Measurements from ENCODE around the gene AADACL2.
A peak's percentile ranks its signal among the peaks of the same experiment; 100 is the strongest.
"Not testable (repeated sequence)": the region's sequence is repeated elsewhere in the genome, so short reads cannot be mapped to it uniquely, and the experiment has no call there.

AADACL2 gene, protein sequence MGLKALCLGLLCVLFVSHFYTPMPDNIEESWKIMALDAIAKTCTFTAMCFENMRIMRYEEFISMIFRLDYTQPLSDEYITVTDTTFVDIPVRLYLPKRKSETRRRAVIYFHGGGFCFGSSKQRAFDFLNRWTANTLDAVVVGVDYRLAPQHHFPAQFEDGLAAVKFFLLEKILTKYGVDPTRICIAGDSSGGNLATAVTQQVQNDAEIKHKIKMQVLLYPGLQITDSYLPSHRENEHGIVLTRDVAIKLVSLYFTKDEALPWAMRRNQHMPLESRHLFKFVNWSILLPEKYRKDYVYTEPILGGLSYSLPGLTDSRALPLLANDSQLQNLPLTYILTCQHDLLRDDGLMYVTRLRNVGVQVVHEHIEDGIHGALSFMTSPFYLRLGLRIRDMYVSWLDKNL

DNA sequence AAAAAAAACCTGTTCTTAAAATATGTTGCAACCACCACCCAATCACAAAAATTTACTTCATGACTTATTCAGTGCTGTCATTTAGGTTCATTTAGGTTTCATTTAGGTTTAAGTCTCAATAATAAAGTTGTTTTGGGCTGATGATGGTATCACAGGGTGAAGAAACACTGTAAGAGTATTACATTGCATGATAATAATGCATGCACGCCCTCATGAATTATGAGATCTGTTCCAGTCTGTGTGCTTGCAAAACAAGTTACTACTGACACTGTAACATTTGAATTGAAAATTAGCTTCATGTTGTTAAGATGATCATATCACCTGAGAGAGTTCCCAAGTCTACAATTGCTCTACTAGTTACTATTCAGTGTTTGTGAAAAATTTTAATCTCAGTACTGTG, at the start of gene AADACL2:
AADACL2 (plus strand) TSS at position 315 of the 400 bp plus-strand sequence. CDS start 109 bp downstream, outside the sequence.
- no peak for DNase-seq

DNA sequence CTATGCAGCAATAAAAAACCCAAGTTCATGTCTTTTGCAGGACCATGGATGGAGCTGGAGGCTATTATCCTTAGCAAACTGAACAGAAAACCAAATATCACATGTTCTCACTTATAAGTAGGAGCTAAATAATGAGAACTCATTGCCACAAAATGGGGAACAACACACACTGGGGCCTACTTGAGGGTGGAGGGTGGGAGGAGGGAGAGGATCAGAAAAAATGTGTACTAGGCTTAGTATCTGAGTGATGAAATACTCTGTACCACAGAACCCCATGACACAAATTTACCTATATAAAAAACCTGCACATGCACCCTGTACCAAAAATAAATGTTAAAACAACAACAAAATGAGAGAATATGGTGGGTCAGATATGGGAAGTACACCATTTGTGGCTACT, 49.6 kb upstream of the AADACL2 start:
- DNase-seq = no peak

DNA sequence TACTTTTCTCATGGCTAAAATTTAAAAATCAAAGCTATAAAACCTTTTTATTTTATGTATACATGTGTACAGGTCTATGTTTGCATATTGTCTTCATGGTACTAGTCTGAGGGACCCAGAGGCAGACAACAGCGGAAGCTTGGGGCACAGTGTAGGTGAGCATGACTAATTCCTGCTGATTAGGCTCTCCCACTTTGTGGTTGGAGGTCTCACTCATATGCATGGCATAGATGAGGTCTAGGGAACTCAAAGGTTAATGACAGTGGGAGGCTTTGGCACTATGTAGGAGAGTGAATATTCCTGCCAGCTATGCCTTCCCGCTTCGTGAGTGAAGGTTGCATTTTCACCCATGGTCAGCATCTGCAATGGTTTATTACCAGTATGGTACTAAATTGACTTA, 47.5 kb upstream of the AADACL2 start:
- peak; percentile 59 for DNase-seq

- no peak for DNase-seq
Measured at GRCh38 chr3:151687076-151687475, 46.7 kb upstream of the AADACL2 start.

- DNase-seq = no peak
Measured at GRCh38 chr3:151688571-151688970, 45.2 kb upstream of the AADACL2 start.

GRCh38 chr3:151690645-151691044, 43.1 kb upstream of the AADACL2 start:
- DNase-seq = no peak

DNA sequence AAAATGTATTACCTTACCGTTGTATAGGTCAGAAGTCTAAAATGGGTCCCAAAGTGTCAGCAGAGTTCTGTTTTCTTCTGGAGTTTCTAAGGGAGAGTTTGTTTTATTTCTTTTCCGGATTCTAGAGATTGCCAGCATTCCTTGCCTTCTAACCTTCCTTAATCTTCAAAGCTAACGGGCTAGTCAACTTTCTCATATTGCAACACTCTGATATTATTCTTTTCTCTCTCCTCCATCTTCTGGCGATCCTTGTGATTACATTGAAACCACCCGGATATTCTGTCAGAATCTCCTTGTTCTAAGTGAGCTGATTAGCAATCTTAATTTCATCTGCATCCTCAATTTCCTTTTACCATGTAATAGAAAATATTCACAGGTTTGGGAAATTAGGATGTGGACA, 36.2 kb upstream of the AADACL2 start:
- DNase-seq = peak; percentile 77

DNA sequence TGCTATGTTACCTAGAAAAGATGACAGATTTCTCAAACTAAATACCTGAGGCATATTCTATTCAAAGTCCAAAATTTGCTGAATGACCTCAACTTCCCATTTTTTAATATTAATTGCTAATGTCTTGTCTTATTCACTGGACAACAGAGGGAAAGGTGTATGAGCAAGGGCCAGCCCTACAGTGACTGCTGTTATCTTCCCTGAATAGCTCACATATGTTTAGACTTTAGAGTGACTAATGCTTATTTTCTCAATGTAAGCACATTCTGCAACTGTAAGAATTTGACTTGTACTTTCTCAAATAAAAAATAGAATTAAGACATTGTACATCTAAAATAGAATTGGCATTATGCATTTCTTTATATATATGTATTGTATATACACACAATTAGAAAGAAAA, 26.5 kb upstream of the AADACL2 start:
- no peak for DNase-seq

- DNase-seq = no peak
Measured at GRCh38 chr3:151708868-151709267, 24.9 kb upstream of the AADACL2 start.

DNA sequence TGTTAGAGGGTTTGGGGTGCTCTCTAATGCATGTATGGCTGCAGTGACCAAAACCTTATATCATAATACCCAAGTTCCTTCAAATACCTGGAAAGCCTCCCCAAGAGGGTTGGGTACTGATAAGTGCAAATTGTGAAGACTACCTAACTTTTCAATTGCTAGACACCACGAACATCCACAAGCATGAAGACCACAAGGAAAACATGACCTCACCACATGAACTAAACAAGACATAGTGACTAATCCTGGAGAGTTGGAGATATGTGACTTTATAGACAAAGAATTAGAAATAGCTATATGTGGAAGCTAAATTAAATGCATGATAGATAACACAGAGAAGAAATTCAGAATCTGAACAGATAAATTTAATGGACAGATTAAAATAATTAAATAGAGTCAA, 23.9 kb upstream of the AADACL2 start:
- peak; percentile 62 for DNase-seq

GRCh38 chr3:151721294-151721693, 12.4 kb upstream of the AADACL2 start:
- no peak for DNase-seq

GRCh38 chr3:151722856-151723255, 10.9 kb upstream of the AADACL2 start:
- DNase-seq = no peak

DNA sequence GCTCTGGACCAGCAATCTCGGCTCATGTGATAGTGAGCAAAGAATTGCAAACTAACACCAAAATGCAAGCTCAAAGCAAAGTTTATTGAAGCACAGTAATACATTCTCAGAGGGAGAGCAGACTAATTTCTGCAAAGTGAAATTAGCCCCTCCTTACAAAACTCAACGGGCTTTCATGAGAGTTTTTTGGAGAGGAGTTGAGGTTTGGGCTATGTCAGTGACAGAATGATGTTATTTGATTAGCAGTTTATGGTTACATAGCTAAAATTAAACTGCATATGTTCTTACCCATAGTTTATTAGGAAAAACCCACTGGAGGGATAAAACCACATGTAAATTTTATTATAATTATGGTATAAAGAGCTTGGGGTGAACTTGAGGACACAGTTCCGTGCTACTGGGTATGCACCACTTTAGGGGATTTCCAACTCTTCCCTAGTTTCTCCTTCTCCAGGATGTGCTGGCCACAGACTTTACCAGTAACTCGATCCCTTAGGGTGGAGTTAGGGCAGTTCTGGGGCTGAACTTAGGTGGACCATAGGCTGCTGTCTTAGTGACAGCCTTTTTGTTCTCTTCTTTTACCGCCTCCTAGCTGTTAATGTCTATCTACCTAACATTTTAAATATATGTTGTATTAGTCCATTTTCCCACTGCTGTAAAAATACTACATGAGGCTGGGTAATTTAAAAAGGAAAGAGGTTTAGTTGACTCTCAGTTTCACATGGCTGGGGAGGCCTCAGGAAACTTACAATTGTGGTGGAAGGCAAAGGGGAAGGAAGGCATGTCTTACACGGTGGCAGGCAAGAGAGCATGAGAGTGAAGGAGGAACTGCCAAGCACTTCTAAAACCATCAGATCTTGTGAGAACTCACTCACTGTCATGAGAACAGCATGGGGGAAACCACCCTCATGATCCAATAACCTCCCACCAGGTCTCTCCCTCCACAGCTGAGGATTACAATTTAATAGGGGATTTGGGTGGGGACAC, 8.9 kb upstream of the AADACL2 start:
- DNase-seq = no peak

GRCh38 chr3:151726016-151726415, 7.7 kb upstream of the AADACL2 start:
- peak; percentile 36 for DNase-seq

- DNase-seq = no peak
Measured at GRCh38 chr3:151732861-151733260, 866 bp upstream of the AADACL2 start.

DNA sequence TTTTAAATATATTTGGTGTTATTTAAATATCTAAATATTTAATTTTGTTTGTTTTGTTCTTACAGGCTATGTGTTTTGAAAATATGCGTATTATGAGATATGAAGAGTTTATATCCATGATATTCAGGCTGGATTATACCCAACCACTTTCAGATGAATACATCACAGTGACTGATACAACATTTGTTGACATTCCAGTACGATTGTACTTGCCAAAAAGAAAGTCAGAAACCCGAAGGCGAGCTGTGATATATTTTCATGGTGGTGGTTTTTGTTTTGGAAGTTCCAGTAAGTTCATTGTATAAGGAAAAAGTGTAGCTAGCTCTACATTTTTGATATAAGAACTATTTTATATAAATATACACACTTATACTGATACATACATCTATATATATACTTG, 6.9 kb downstream of the AADACL2 start:
- no peak for DNase-seq

- no peak for DNase-seq
Measured at GRCh38 chr3:151743855-151744254, 10.1 kb downstream of the AADACL2 start.

DNA sequence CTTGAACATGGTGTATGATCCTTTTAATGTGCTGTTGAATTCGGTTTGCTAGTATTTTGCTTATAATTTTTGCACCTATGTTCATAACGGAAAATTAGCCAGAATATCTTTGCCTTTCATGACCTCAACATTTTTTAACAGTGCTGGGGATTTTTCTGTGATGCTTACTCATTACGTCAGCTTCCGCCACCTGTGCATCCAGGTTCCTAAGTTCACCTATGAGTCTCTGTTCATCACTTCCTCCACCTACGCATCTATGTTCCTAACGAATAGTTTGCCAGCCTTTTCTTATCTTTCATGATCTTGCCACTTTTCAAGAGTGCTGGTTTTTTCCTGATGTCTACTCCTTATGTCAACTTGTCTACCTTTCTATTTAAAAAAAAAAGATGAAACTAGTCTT, 16.5 kb downstream of the AADACL2 start:
- no peak for DNase-seq

DNA sequence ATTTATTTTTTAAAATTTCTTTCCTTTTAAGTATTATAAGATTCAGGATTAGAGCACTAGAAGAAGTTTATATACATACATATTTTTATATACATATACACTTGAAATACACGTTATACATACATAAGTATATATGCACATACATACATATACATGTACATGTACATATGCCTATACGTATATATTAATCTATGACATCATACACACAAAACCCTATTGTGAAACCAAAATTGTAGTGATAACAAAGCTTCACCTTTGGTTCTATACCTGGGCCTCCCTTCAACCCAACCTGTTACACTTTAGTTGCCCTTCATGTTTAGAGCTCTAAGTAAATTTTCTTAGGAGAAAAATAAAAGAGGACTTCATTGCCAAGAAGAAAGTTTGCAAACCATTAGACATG, 17.0 kb downstream of the AADACL2 start:
- no peak for DNase-seq

DNA sequence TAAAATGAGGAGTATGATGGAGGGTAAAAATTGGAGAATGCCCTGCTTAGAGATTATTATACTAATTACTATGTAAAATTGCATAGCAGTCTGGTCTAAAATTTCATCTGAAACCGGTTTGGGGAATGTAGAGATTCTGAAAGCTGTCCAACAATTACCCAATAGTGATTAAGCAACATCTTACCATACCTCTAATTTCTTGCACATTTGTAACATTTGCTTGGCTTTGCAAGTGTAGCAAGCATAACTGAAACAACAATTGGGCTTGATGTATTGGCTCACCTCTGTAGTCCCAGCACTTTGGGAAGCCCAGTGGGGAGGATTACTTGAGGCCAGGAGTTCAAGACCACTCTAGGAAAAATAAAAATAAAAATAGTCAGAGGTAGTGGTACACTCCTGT, 17.4 kb downstream of the AADACL2 start:
- DNase-seq = peak; percentile 19

- no peak for DNase-seq
Measured at GRCh38 chr3:151753846-151754245, 20.1 kb downstream of the AADACL2 start.

DNA sequence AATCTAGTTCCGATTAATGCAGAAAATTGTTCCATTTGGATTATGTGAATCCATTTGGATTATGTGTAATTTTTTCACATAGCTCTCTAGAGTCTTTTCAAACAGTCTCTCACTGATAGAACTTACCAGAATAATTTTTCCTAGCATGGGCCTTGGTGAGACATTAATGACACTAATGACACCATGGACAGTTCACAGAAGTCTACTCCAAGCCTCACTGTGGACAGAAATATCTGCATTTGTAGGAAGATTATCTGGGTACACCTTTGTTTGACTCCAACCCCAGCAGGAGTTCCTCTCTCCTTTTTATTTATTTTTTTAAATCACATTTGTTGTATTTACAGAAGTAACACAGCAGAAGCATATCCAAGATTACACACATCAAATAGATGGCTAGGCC, 27.9 kb downstream of the AADACL2 start:
- DNase-seq = no peak

- not testable (repeated sequence) for DNase-seq
Measured at GRCh38 chr3:151764699-151765098, 31.0 kb downstream of the AADACL2 start.

DNA sequence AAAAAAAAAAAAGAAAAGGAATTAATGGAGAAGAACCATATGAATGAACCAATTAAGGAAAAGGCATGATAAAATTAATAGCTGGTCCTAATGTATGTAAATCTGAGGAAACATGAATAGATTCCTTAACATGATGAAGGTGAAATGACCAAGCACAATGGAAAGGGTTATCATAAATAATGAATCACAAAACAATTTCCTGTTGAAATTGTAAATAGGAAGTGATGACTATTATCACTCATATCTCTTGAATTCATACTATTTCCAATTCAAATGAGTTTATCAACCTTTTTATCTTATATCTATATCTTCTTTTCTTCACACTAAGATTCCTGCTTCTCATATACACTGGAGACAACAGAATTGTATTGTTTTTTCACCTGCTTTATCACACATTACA, 32.0 kb downstream of the AADACL2 start:
- DNase-seq = peak; percentile 4
